GM19455 (cell line): ENCODE measurements around the gene MORC1.
"Not testable (repeated sequence)": the region's sequence is repeated elsewhere in the genome, so short reads cannot be mapped to it uniquely, and the experiment has no call there.

ENCODE experiments used
- ATAC-seq: cut with Tn5 transposase; IDR thresholded peaks from one replicate; pipeline ENCODE4 v1.9.1; 2021; ENCODE audit not compliant: unreplicated experiment

The MORC1 gene

GRCh38 chr3:109109574-109109973 lies 8.4 kb downstream of the MORC1 start:
- ATAC-seq = no peak

GRCh38 chr3:109098079-109098644 lies 19.8 kb downstream of the MORC1 start:
- ATAC-seq = no peak

DNA sequence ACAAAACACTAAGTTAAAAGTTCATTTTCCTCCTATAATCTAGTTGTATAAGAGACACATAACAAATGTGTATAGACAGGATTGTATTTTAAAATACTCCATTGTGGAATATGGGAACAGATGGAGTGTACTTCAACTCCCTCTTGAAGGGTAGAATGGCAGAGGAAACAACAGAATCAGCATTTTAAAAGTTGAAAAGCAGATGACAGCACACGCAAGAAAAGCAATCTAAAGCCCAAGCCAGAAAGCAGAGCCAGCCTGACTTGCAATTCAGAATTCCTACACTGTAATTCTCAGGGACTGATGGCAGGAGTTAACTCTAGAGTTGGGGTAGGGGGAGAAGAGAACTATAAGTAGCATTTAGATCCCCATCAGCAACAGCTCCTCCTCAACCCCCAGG lies 22.8 kb downstream of the MORC1 start:
- no peak for ATAC-seq

DNA sequence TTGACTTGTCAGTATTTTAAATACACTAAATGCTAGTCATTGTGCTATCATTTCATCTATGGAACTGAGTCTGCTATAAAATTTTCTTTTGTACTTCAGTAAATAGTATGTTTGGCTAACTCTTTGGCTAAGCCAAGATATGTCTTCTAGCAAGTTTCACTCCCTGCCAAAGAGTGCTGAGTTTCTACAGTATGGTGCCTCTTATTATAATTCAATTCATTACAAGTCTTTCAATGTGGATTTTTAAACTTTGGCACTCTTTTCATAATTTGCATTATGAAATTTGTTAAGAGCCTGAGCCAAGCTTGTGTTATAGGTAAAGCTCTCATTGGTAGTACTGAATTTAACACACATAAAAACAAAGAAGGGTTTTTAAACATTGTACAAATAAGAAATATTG lies 24.4 kb downstream of the MORC1 start:
- no peak for ATAC-seq

DNA sequence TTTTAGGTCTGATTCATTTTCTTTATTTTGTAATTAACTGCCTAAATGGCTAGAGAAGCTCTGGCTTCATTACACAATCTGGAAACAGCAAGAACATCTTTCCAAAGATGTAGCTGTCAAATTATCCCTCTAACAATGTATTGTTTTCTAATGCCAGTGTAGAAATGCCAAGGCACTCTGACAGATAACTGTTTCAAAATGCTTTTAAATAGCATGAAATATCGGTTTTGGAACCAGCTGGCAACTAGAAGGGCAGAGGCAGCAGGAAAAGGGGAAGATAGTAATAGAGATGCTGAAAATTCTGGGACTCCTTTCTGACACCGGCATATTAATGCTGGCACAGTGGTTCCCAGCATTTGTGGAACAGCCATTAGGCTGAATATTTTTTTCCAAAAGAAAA lies 26.1 kb downstream of the MORC1 start:
- ATAC-seq = no peak

GRCh38 chr3:109089265-109089664 lies 28.7 kb downstream of the MORC1 start:
- ATAC-seq = no peak

GRCh38 chr3:109081746-109082510 lies 36.0 kb downstream of the MORC1 start:
- ATAC-seq = peak; percentile 93

DNA sequence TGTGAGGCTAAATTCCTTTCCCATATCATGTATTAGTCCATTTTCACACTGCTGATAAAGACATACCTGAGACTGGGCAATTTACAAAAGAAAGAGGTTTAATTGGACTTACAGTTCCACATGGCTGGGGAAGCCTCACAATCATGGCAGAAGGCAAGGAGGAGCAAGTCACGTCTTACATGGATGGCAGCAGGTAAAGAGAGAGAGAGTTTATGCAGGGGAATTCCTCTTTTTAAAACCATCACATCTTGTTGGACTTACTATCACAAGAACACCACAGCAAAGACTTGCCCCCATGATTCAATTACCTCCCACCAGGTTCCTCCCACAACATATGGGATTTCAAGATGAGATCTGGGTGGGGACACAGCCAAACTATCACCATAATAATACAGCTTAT lies 37.8 kb downstream of the MORC1 start:
- ATAC-seq = not testable (repeated sequence)

DNA sequence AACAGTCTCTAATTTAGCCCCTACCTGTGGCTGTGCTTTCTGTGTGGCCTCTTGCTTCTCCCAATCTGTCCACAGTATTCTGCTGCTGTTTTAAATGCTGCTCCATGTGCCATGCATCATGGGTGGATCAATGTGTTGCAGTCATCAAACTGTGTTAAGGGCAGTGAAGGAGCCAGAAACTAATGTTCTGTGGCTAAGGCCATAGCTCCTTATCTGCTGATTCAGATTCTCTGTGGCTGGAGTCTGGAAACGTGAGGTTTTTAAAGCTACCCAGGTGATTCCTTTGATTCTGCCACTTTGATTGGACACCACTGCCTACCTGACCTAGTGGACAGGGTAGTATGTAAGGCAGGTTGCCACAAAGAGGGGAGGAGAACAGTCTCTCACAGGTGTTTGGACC lies 44.8 kb downstream of the MORC1 start:
- no peak for ATAC-seq

DNA sequence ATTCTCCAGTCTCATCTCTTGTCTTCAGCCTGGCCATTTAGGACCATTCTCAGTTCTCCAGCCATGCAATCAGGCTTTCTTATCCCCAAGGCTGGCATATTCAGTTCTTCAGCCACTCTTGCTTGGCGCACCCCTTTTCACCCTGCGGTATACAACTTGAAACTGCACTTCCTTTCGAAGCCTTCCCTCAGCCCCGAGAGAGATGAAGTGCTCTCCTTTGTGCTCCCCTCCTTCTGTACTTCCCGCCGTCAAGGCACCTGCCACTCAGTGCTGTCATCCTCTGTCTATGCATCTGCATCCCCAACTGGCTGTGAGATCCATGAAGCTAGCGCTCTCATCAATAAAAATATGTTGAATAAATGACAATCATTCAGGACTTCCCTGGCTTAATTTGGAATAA lies 45.7 kb downstream of the MORC1 start:
- peak; percentile 83 for ATAC-seq

DNA sequence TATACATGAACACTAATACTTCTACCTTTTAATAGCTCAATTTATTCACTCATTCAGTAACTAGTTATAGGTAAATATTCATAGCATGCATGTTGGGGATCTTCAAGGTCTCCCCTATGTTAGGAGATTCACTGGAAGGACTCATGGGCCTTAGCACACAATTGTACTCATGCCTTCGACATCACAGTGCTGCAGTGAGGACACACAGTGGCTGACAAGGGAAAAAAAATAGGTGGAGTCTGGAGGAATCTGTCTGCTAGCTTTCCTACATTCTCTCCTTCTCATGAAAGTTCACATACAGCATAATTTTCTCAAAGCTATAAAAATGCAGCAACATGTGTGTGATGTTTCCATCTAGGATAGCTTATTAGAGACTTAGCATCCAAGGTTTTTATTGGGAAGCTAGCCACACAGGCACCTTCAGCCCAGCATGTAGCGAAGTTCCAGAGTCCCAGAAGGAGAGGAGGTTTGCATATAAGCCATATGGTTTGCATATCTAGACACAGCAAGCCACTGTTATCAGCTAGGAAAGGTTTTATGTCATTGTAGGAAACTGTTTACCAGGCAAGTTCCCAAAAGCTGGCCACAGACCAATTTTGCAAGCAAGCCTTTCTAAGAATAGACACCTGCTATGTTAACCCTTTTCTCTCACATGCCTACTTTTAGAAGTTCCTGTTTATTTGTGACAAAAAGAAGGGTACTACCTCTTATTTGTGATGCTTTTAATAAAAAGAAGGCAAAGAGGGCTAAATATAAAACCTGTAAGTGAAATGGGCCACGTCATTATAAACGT lies 46.4 kb downstream of the MORC1 start:
- ATAC-seq = peak; percentile 22

GRCh38 chr3:109070211-109070610 lies 47.7 kb downstream of the MORC1 start:
- ATAC-seq = no peak

DNA sequence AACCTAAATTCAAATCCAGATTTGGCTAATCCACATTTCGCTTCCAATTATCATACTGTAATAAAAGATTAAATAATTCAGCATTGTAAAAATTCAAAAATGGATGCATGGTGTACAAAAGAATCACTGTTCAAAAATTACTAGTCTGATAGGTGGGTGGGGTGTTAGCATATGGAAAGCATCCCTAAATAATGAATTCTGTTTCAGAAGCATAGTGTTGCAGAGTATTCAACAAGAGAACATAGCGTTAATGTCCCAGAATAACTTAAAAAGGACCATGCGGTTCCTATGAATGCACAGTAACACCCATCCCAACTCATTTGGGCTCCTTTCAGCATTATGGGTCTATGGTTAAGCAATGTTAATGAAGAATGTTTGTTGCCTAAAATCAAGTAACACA lies 51.1 kb downstream of the MORC1 start:
- no peak for ATAC-seq

DNA sequence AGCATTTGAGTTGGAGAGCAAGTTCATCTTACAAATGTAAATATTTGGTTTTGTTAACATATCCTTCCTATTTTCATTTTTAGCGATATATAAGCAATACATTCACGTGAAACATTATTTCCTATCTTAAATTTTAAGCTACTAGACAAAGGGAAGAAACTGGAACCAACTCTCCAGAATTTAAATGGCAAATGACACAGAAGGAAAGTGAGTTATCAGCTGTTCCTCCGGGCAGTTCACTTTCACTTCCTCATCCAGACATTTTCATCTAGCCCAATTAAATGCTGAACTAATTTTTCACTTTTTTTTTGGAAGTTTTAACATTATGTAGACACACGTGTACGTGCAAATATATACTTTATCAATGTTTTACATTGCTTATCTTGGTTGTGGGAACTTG lies 58.7 kb downstream of the MORC1 start:
- ATAC-seq = peak; percentile 68

GRCh38 chr3:109057616-109058015 lies 60.3 kb downstream of the MORC1 start:
- ATAC-seq = no peak

GRCh38 chr3:109057056-109057455 lies 60.9 kb downstream of the MORC1 start:
- ATAC-seq = no peak

GRCh38 chr3:109050591-109051167 lies 67.3 kb downstream of the MORC1 start:
- ATAC-seq = peak; percentile 79

GRCh38 chr3:109047366-109047765 lies 70.6 kb downstream of the MORC1 start:
- no peak for ATAC-seq

DNA sequence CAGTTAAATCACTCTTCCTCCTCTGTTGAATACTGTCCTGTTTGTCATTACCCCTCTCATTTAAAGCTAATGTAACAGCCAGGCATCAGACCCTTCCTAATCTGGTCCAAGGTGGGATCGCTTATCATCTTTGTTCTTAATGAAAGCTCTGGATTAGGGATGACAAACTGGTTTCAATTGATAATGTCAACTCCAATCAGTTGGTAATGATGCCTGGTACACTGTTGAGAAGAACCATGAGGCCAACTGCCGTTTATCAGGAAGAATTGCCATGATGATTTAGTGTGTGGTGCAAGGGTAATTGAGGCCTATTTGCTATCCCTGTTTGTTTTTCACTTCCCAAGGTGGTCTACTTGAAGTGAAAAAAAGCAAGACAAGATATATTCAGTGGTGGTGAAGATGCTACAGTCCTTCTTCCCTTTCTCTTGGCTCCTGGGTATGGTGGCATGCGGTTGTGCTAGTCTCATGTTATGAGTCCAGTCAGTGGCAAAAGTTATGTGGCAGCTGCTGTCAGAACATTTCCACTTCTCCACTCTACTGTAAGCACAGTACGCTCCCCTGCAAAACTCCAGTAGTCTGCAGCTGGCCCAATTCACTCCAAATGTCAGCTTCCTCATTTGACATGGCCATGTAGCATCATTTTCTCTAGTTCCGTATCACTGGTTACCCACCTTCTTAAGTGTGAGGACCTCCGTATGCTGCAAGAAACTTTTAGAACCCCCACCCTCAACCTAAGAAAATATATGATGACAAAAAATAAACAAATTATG lies 72.5 kb downstream of the MORC1 start:
- ATAC-seq = no peak

GRCh38 chr3:109035082-109035481 lies 82.9 kb downstream of the MORC1 start:
- ATAC-seq = no peak
